Neural cell (in vitro differentiated cells): ENCODE measurements around the gene STK32B. TPM values are rescaled to one million over a fixed set of nuclear protein-coding genes. Genes with fewer than 3 reads are reported as not detected.

Experiments
- H2AFZ ChIP-seq: fragments of 200-600, 300-800 bp; sonication (generic), shearing (Covaris generic); 2 replicates; pipeline ENCODE4 v1.6.0; 2014; ENCODE audit warnings: low read depth, mild to moderate bottlenecking, antibody characterized with exemption, low read length, moderate library complexity
- H3F3A ChIP-seq: fragments of 200-600 bp; shearing (Covaris generic); 2 replicates; pipeline ENCODE4 v1.6.1; 2016; ENCODE audit warnings: mild to moderate bottlenecking, moderate library complexity, mixed read lengths, antibody characterized with exemption, low read length; ENCODE audit not compliant: insufficient read depth, poor library complexity, severe bottlenecking
- H3K27ac ChIP-seq: fragments of 200-600, 300-800 bp; sonication (generic), shearing (Covaris generic); 2 replicates; pipeline ENCODE4 v1.5.1; 2014; ENCODE audit warnings: mild to moderate bottlenecking, low read length, moderate library complexity
- H3K27me3 ChIP-seq: fragments of 300-800, 200-600 bp; sonication (generic), shearing (Covaris generic); 2 replicates; pipeline ENCODE4 v1.6.0; 2014; ENCODE audit warnings: mild to moderate bottlenecking, low read depth, low read length, moderate library complexity; ENCODE audit not compliant: insufficient read depth
- H3K36me3 ChIP-seq: fragments of 300-800, 200-600 bp; sonication (generic), shearing (Covaris generic); 2 replicates; pipeline ENCODE4 v1.5.1; 2014; ENCODE audit warnings: mild to moderate bottlenecking, antibody characterized with exemption, low read length, moderate library complexity; ENCODE audit not compliant: insufficient read depth
- H3K4me2 ChIP-seq: fragments of 300-800, 200-600 bp; sonication (generic), shearing (Covaris generic); 2 replicates; pipeline ENCODE4 v1.6.0; 2014; ENCODE audit warnings: mild to moderate bottlenecking, low read length
- H3K4me3 ChIP-seq: fragments of 300-800, 200-600 bp; sonication (generic), shearing (Covaris generic); 2 replicates; pipeline ENCODE4 v1.5.1; 2014; ENCODE audit warnings: mild to moderate bottlenecking, low read length, moderate library complexity
- H3K79me2 ChIP-seq: fragments of 200-600 bp; shearing (Covaris generic); replicated peaks from 2 replicates; pipeline ENCODE4 v1.6.0; 2014; ENCODE audit warnings: mild to moderate bottlenecking, low read length, moderate library complexity; ENCODE audit not compliant: insufficient read depth
- H3K9ac ChIP-seq: fragments of 300-800, 200-600 bp; sonication (generic), shearing (Covaris generic); 2 replicates; pipeline ENCODE4 v1.6.1; 2016; ENCODE audit warnings: mild to moderate bottlenecking, low read length, mixed read lengths
- H3K9me2 ChIP-seq: fragments of 200-600 bp; shearing (Covaris generic); 2 replicates; pipeline ENCODE4 v1.6.1; 2016; ENCODE audit warnings: mild to moderate bottlenecking, low read length, mixed read lengths; ENCODE audit not compliant: insufficient read depth
- H3K9me3 ChIP-seq: fragments of 200-600, 300-800 bp; sonication (generic), shearing (Covaris generic); 2 replicates; pipeline ENCODE4 v1.6.1; 2016; ENCODE audit warnings: mild to moderate bottlenecking, mixed run types, low read length, moderate library complexity, mixed read lengths
- H4K20me1 ChIP-seq: fragments of 200-600 bp; shearing (Covaris generic); 2 replicates; pipeline ENCODE4 v1.6.1; 2016; ENCODE audit warnings: mild to moderate bottlenecking, mixed run types; ENCODE audit not compliant: insufficient read depth
- EP300 ChIP-seq: fragments of 450-650 bp; conservative IDR thresholded peaks from 2 replicates; pipeline ENCODE4 v1.6.1; 2014; ENCODE audit warnings: antibody characterized with exemption, mild to moderate bottlenecking, moderate library complexity; ENCODE audit not compliant: poor library complexity, severe bottlenecking
- EZH2 ChIP-seq: fragments of 200-600, 300-800 bp; shearing (Covaris generic), sonication (generic); IDR thresholded peaks from 2 replicates; pipeline ENCODE4 v1.6.1; 2014; ENCODE audit warnings: antibody characterized with exemption, low read length, borderline replicate concordance, mild to moderate bottlenecking; ENCODE audit not compliant: insufficient read depth, poor library complexity, severe bottlenecking
- MXI1 ChIP-seq: fragments of 450-650 bp; conservative IDR thresholded peaks from 2 replicates; pipeline ENCODE4 v1.6.1; 2014; ENCODE audit warnings: antibody characterized with exemption, mild to moderate bottlenecking; ENCODE audit not compliant: poor library complexity, severe bottlenecking
- POLR2AphosphoS5 ChIP-seq: IDR thresholded peaks from 2 replicates; pipeline ENCODE4 v1.6.1; 2012
- RAD21 ChIP-seq: fragments of 450-650 bp; conservative IDR thresholded peaks from 2 replicates; pipeline ENCODE4 v1.6.1; 2014; ENCODE audit warnings: antibody characterized with exemption, mild to moderate bottlenecking, moderate library complexity
- SMC3 ChIP-seq: fragments of 450-650 bp; conservative IDR thresholded peaks from 2 replicates; pipeline ENCODE4 v1.6.1; 2014; ENCODE audit warnings: antibody characterized with exemption, mild to moderate bottlenecking, moderate library complexity; ENCODE audit not compliant: poor library complexity
- TAF1 ChIP-seq: IDR thresholded peaks from 2 replicates; pipeline ENCODE4 v1.6.1; 2012; ENCODE audit warnings: low read depth
- polyA plus RNA-seq: library from polyadenylated mRNA; depleted of rRNA; stranded (reverse); fragments of >200 nt; gene quantifications from 2 replicates; pipeline ENCODE4 v1.2.3, GENCODE V29; 2014
- TF ChIP-seq, protein P1 (sequence below): fragments of 450-650 bp; IDR thresholded peaks from 2 replicates; pipeline ENCODE4 v1.5.1; 2014; ENCODE audit warnings: antibody characterized with exemption, mild to moderate bottlenecking, moderate library complexity; ENCODE audit not compliant: poor library complexity, severe bottlenecking
- TF ChIP-seq, protein P2 (sequence below): IDR thresholded peaks from 2 replicates; pipeline ENCODE4 v1.6.1; 2012; ENCODE audit warnings: borderline replicate concordance

The STK32B gene
- polyA plus RNA-seq, 1 donor from 2014 or later = 42.8 TPM

DNA sequence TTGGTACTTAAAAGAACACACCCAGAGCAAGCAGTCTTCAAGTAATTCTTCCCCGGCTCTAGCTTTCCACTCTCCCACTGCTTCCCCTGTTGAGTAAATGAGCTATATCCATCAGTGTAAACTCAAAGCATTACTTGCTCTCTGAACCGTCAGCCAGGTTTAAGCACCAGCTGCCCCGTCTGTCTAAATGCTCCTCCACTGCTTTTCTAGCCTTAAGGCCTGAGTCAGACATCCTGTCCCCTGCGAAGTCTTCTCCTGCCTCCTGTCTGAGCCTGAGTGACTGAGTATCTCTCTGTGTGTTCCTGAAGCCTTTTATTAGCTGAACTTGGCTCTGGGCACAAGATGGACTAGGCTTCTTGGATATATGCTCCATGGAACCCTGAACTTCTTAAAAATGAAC lies 205.1 kb downstream of the STK32B start:
- no peak overlapping the region for H3K4me3 ChIP-seq
- no peak overlapping the region for H2AFZ ChIP-seq
- H3K36me3 ChIP-seq = no peaks in the 10 kb centered on the region
- no peaks in the 10 kb centered on the region for H3K79me2 ChIP-seq
- H3K27ac ChIP-seq = no peak overlapping the region
- H3F3A ChIP-seq = no peaks in the 10 kb centered on the region
- no peaks in the 10 kb centered on the region for H3K9me3 ChIP-seq
- no peak overlapping the region for H3K9ac ChIP-seq
- H3K9me2 ChIP-seq = no peaks in the 10 kb centered on the region
- H3K27me3 ChIP-seq = no peaks in the 10 kb centered on the region
- no peak overlapping the region for H3K4me2 ChIP-seq
- TF ChIP-seq EZH2 (no peak), EP300 (no peak), RAD21 (no peak), SMC3 (no peak), TAF1 (no peak), MXI1 (no peak), POLR2AphosphoS5 (no peak)
- TF ChIP-seq, protein P1, sequence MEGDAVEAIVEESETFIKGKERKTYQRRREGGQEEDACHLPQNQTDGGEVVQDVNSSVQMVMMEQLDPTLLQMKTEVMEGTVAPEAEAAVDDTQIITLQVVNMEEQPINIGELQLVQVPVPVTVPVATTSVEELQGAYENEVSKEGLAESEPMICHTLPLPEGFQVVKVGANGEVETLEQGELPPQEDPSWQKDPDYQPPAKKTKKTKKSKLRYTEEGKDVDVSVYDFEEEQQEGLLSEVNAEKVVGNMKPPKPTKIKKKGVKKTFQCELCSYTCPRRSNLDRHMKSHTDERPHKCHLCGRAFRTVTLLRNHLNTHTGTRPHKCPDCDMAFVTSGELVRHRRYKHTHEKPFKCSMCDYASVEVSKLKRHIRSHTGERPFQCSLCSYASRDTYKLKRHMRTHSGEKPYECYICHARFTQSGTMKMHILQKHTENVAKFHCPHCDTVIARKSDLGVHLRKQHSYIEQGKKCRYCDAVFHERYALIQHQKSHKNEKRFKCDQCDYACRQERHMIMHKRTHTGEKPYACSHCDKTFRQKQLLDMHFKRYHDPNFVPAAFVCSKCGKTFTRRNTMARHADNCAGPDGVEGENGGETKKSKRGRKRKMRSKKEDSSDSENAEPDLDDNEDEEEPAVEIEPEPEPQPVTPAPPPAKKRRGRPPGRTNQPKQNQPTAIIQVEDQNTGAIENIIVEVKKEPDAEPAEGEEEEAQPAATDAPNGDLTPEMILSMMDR = no peak
- TF ChIP-seq, protein P2, sequence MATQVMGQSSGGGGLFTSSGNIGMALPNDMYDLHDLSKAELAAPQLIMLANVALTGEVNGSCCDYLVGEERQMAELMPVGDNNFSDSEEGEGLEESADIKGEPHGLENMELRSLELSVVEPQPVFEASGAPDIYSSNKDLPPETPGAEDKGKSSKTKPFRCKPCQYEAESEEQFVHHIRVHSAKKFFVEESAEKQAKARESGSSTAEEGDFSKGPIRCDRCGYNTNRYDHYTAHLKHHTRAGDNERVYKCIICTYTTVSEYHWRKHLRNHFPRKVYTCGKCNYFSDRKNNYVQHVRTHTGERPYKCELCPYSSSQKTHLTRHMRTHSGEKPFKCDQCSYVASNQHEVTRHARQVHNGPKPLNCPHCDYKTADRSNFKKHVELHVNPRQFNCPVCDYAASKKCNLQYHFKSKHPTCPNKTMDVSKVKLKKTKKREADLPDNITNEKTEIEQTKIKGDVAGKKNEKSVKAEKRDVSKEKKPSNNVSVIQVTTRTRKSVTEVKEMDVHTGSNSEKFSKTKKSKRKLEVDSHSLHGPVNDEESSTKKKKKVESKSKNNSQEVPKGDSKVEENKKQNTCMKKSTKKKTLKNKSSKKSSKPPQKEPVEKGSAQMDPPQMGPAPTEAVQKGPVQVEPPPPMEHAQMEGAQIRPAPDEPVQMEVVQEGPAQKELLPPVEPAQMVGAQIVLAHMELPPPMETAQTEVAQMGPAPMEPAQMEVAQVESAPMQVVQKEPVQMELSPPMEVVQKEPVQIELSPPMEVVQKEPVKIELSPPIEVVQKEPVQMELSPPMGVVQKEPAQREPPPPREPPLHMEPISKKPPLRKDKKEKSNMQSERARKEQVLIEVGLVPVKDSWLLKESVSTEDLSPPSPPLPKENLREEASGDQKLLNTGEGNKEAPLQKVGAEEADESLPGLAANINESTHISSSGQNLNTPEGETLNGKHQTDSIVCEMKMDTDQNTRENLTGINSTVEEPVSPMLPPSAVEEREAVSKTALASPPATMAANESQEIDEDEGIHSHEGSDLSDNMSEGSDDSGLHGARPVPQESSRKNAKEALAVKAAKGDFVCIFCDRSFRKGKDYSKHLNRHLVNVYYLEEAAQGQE = no peak
- no peaks in the 10 kb centered on the region for H4K20me1 ChIP-seq

DNA sequence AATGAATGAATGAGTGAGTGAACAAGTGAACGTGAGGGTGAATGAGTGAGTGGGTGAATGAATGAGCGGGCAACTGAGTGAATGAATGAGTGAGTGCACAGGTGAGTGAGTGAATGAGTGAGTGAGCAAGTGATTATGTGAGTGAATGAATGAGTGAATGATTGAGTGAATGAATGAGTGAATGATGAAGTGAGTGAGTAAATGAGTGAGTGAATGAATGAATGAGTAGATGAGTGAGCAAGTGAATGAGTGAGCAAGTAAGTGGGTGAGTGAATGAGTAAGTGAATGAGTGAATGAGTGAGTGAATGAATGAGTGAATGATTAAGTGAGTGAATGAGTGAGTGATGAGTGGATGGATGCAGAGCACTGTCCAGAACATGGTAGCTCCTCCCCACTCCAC lies 205.8 kb downstream of the STK32B start:
- Histone ChIP-seq H3F3A (no peaks in the 10 kb centered on the region), H3K9me2 (no peaks in the 10 kb centered on the region), H3K79me2 (no peaks in the 10 kb centered on the region), H4K20me1 (no peaks in the 10 kb centered on the region), H3K27me3 (no peaks in the 10 kb centered on the region), H2AFZ (no peak overlapping the region), H3K9me3 (no peaks in the 10 kb centered on the region), H3K4me2 (no peak overlapping the region), H3K9ac (no peak overlapping the region), H3K36me3 (no peaks in the 10 kb centered on the region), H3K4me3 (no peak overlapping the region), H3K27ac (no peak overlapping the region)
- no peak for TF ChIP-seq SMC3
- TF ChIP-seq MXI1 = no peak
- TF ChIP-seq EZH2 = no peak
- no peak for TF ChIP-seq RAD21
- no peak for TF ChIP-seq TAF1
- TF ChIP-seq POLR2AphosphoS5 = no peak
- TF ChIP-seq, protein P2 = no peak
- TF ChIP-seq, protein P1 = no peak
